ENCODE results near the gene GPR107. TPM values are rescaled to one million over a fixed set of nuclear protein-coding genes. Genes with fewer than 3 reads are reported as not detected.

GPR107 gene
- total and polyA plus RNA-seq, 2 of the 8 experiments (the other 6 are each of a cell fraction or from before 2014, with no cell fraction given): 19.3 to 30.7 TPM

DNA sequence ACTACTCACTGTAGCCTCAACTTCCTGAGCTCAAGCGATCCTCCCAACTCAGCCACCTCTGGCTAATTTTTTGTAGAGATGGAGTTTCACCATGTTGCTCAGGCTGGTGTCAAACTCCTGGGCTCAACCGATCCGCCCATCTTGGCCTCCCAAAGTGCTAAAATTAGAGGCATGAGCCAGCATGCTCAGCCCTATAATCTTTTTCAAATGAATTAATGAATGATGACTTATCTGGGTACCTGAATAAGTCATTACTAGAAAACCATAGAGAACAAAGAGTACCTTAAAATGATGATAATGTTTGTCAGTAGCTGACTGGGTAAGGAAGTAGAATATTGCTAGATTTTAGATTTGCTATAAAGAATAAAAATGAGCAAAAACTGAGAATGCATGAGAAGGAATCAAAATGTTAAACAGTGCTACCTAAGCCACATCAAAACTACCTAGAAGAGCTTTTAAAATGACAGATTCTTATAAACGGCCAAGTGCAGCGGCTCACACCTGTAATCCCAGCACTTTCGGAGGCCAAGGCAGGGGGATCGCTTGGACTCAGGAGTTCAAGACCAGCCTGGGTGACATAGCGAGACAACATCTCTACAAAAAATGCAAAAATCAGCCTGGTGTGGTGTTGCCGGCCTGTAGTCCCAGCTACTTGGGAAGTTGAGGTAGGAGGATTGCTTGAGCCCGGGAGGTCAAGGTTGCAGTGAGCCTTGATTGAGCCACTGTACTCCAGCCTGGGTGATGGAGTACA is 24.3 kb upstream of the GPR107 start:
- no peak overlapping the region for H4K91ac ChIP-seq (replicated peaks; ENCODE audit: insufficient read length, low read length)
- no peak overlapping the region for H3K23ac ChIP-seq (ENCODE audit: insufficient read length)
- H4K20me1 ChIP-seq (replicated peaks in 1 of 2; ENCODE audit: control insufficient read depth in 1 of 2, insufficient read depth in 2 of 2, low read length in 2 of 2): no peaks in the 10 kb centered on the region
- H3K79me1 ChIP-seq (ENCODE audit: low read depth, low read length): peaks cover 4% of the 10 kb centered on the region; the same call in 1 of the 2 replicates
- no peak for TF ChIP-seq HDAC2 (IDR thresholded peaks at IDR 0.05; ENCODE audit: borderline replicate concordance in 1 of 2, low read depth in 2 of 2, low read length in 2 of 2)
- no peak for TF ChIP-seq RXRA (IDR thresholded peaks at IDR 0.05; ENCODE audit: insufficient read depth, low read depth, low read length)
- no peak for TF ChIP-seq BACH1 (IDR thresholded peaks at IDR 0.05; ENCODE audit: low read length)
- TF ChIP-seq RFX5 (IDR thresholded peaks at IDR 0.05; ENCODE audit: borderline replicate concordance, low read depth, low read length): no peak
- TF ChIP-seq ZNF274 (IDR thresholded peaks at IDR 0.05; ENCODE audit: borderline replicate concordance, extremely low read depth, low read length): no peak
- CTCF ChIA-PET (ENCODE audit: partially characterized antibody): interaction anchor here (0.7 to 1.7 kb wide), 3 partner anchors 11 to 1023 kb away, joined by 3 to 7 read pairs (median 4); no protein-coding TSS in a partner anchor
- no peak overlapping the region for H4K5ac ChIP-seq (ENCODE audit: insufficient read length, low read depth, low read length)
- H3K36me3 ChIP-seq (ENCODE audit: control insufficient read depth in 2 of 4, insufficient read depth in 4 of 4, low read length in 3 of 4): no peaks in the 10 kb centered on the region
- no peak overlapping the region for H3K18ac ChIP-seq (ENCODE audit: extremely low read depth, low read length)
- POLR2A ChIA-PET (ENCODE audit: partially characterized antibody): no interaction called here
- no peaks in the 10 kb centered on the region for H3K4me1 ChIP-seq (replicated peaks in 1 of 4; ENCODE audit: control insufficient read depth in 3 of 4, insufficient read depth in 4 of 4, low read length in 3 of 4)
- no peaks in the 10 kb centered on the region for H3K27me3 ChIP-seq (replicated peaks in 1 of 4; ENCODE audit: control insufficient read depth in 3 of 4, extremely low read depth in 1 of 4, insufficient read depth in 3 of 4, low read length in 3 of 4)
- H3K27ac ChIP-seq (ENCODE audit: low read depth, low read length): no peak overlapping the region
- no peak overlapping the region for H3K14ac ChIP-seq (ENCODE audit: insufficient read length)
- H3K4me2 ChIP-seq (ENCODE audit: insufficient read depth in 1 of 2, low read depth in 2 of 2, low read length in 2 of 2): no peak overlapping the region
- H3K4ac ChIP-seq (replicated peaks; ENCODE audit: insufficient read length, low read depth, low read length): no peak overlapping the region
- 91% methylated on average over 10 of the region's 10 CpGs; no CpG with 5 or more reads in 1 of the 2 experiments for WGBS, 2 experiments (ENCODE audit: extremely low coverage in 1 of 2, insufficient coverage in 1 of 2, insufficient read length in 1 of 2, insufficient replicate concordance in 2 of 2, low coverage in 1 of 2, low lambda C conversion rate in 2 of 2, missing lambda C conversion rate in 1 of 2)
- H2AK5ac ChIP-seq (ENCODE audit: low read depth, low read length): no peak overlapping the region
- H2BK15ac ChIP-seq (ENCODE audit: low read length): no peak overlapping the region
- H2BK20ac ChIP-seq (ENCODE audit: low read length): no peak overlapping the region
- FAIRE-seq (no peak), DNase-seq (ENCODE audit: low read depth in 1 of 2, low spot score in 2 of 2) (no peak)
- no peak overlapping the region for H3K9ac ChIP-seq (replicated peaks in 1 of 4; ENCODE audit: extremely low read depth in 1 of 4, low read depth in 3 of 4, low read length in 3 of 4)
- peaks cover 0 to 27% of the 10 kb centered on the region in 2 experiments; a peak in 2 of 4 replicates for H3K79me2 ChIP-seq (ENCODE audit: control insufficient read depth in 1 of 2, insufficient read depth in 2 of 2, low read length in 2 of 2)
- no peak overlapping the region for H4K8ac ChIP-seq (ENCODE audit: extremely low read depth, insufficient read depth, low read length)
- H3K9me3 ChIP-seq (ENCODE audit: insufficient read depth in 2 of 2, low read depth in 1 of 2, low read length in 1 of 2): no peaks in the 10 kb centered on the region
- no peak overlapping the region for H2BK5ac ChIP-seq (ENCODE audit: low read depth, low read length)
- H3K23me2 ChIP-seq (ENCODE audit: low read depth, low read length): no peaks in the 10 kb centered on the region
- H2BK120ac ChIP-seq (replicated peaks; ENCODE audit: low read depth, low read length): no peak overlapping the region
- no peak overlapping the region for H3K56ac ChIP-seq (replicated peaks; ENCODE audit: insufficient read length, low read depth, low read length)
- H3K4me3 ChIP-seq (ENCODE audit: extremely low read depth in 1 of 4, insufficient read depth in 2 of 4, low read depth in 3 of 4, low read length in 4 of 4): no peak overlapping the region
- no peak overlapping the region for H2BK12ac ChIP-seq (ENCODE audit: low read depth, low read length)
- H2AFZ ChIP-seq (ENCODE audit: low read length): no peak overlapping the region
